BE2C (cell line): ENCODE measurements around the gene SELENOT.

Source experiments
- DNase-seq: peaks from one replicate; pipeline ENCODE4 v3.0.0-alpha.2; 2020
- H3K27me3 ChIP-seq: fragments of 250-450 bp; sonication (Bioruptor Pico); 2 replicates; pipeline ENCODE4 v1.5.1; 2020; ENCODE audit warnings: mild to moderate bottlenecking
- H3K36me3 ChIP-seq: fragments of 250-450 bp; sonication (Bioruptor Pico); 2 replicates; pipeline ENCODE4 v1.5.1; 2020; ENCODE audit warnings: mild to moderate bottlenecking
- H3K4me1 ChIP-seq: fragments of 250-450 bp; sonication (Bioruptor Pico); 2 replicates; pipeline ENCODE4 v1.5.1; 2020
- H3K4me3 ChIP-seq: 2 replicates; pipeline ENCODE4 v1.5.1; 2011; ENCODE audit warnings: low read depth, low read length
- H3K9me3 ChIP-seq: fragments of 250-450 bp; sonication (Bioruptor Pico); 2 replicates; pipeline ENCODE4 v1.5.1; 2020
- CTCF ChIP-seq: IDR thresholded peaks from 2 replicates; pipeline ENCODE4 v1.5.1; 2012; ENCODE audit warnings: mild to moderate bottlenecking, low read depth, low read length

SELENOT gene

DNA sequence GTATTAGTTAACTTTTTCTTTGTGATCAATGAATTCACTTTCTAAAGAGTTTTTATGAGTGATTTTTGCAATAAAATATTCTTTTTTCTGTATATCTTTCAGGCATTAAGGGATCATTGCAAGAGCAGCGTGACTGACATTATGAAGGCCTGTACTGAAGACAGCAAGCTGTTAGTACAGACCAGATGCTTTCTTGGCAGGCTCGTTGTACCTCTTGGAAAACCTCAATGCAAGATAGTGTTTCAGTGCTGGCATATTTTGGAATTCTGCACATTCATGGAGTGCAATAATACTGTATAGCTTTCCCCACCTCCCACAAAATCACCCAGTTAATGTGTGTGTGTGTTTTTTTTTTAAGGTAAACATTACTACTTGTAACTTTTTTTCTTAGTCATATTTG is 24.4 kb downstream of the SELENOT start:
- Histone ChIP-seq H3K9me3 (no peaks in the 10 kb centered on the region), H3K4me3 (no peak overlapping the region), H3K36me3 (peaks cover 23% of the 10 kb centered on the region), H3K27me3 (no peaks in the 10 kb centered on the region), H3K4me1 (no peaks in the 10 kb centered on the region)
- no peak for TF ChIP-seq CTCF
- no peak for DNase-seq

- TF ChIP-seq CTCF = no peak
- Histone ChIP-seq H3K4me1 (no peaks in the 10 kb centered on the region), H3K27me3 (no peaks in the 10 kb centered on the region), H3K36me3 (peaks cover 15% of the 10 kb centered on the region), H3K4me3 (no peak overlapping the region), H3K9me3 (no peaks in the 10 kb centered on the region)
- no peak for DNase-seq
Measured at GRCh38 chr3:150631515-150632221, 28.5 kb downstream of the SELENOT start.

DNA sequence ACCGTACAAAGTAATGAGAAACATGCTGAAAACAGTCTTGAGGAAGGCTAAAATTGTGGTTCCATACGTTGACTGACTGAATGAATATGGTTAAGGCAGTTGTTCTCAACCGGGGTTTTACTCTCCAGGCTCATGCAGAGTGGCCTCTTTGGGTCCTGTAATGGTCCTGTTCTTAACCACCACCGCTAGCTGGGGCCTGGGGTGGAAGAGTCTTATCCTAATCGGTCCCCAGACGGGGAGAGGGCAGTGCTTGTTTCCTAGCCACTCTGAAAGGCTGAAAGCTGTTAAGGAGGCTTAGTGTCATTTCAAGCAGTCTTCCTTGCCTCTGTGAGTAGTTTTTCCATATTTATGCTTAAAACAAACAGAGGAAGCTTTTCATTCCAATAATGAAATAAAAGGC is 32.0 kb downstream of the SELENOT start:
- Histone ChIP-seq H3K4me3 (no peak overlapping the region), H3K36me3 (0 out of 2 replicates have a peak, but pooled peaks cover 3% of the 10 kb centered on the region), H3K9me3 (no peaks in the 10 kb centered on the region), H3K4me1 (no peaks in the 10 kb centered on the region), H3K27me3 (no peaks in the 10 kb centered on the region)
- TF ChIP-seq CTCF = no peak
- no peak for DNase-seq

DNA sequence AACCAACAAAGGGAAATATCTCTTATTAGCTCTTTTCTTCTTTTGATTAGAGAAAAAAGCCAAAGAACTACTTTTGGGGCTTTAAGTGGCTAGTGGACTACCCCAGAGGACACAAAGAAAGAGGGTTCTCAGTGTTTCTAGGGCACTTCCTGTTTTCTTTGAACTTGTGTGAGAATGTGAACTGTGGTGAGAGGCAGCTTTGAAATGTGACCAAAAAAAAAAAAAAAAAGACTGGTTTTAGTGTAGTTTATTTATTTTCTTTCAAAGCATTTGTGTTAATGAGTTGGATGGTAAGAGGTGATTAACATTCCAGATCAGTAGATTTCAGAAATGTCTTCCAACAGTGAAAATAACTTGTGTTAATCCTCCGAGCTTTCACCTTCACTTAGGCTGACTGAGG is 32.4 kb downstream of the SELENOT start:
- no peaks in the 10 kb centered on the region for H3K27me3 ChIP-seq
- no peak overlapping the region for H3K4me3 ChIP-seq
- H3K36me3 ChIP-seq = 0 out of 2 replicates have a peak, but pooled peaks cover 3% of the 10 kb centered on the region
- DNase-seq = no peak
- H3K9me3 ChIP-seq = no peaks in the 10 kb centered on the region
- no peak for TF ChIP-seq CTCF
- H3K4me1 ChIP-seq = no peaks in the 10 kb centered on the region

GRCh38 chr3:150636258-150636657 is 33.1 kb downstream of the SELENOT start:
- TF ChIP-seq CTCF = no peak
- Histone ChIP-seq H3K9me3 (no peaks in the 10 kb centered on the region), H3K27me3 (no peaks in the 10 kb centered on the region), H3K4me3 (no peak overlapping the region), H3K4me1 (no peaks in the 10 kb centered on the region), H3K36me3 (0 out of 2 replicates have a peak, but pooled peaks cover 2% of the 10 kb centered on the region)
- DNase-seq = no peak

- TF ChIP-seq CTCF = no peak
- Histone ChIP-seq H3K36me3 (no peaks in the 10 kb centered on the region), H3K27me3 (no peaks in the 10 kb centered on the region), H3K9me3 (no peaks in the 10 kb centered on the region), H3K4me3 (no peak overlapping the region), H3K4me1 (no peaks in the 10 kb centered on the region)
- no peak for DNase-seq
Measured at GRCh38 chr3:150639262-150639661, 36.1 kb downstream of the SELENOT start.
